ENCODE results near the gene TNF.

Gene TNF

DNA sequence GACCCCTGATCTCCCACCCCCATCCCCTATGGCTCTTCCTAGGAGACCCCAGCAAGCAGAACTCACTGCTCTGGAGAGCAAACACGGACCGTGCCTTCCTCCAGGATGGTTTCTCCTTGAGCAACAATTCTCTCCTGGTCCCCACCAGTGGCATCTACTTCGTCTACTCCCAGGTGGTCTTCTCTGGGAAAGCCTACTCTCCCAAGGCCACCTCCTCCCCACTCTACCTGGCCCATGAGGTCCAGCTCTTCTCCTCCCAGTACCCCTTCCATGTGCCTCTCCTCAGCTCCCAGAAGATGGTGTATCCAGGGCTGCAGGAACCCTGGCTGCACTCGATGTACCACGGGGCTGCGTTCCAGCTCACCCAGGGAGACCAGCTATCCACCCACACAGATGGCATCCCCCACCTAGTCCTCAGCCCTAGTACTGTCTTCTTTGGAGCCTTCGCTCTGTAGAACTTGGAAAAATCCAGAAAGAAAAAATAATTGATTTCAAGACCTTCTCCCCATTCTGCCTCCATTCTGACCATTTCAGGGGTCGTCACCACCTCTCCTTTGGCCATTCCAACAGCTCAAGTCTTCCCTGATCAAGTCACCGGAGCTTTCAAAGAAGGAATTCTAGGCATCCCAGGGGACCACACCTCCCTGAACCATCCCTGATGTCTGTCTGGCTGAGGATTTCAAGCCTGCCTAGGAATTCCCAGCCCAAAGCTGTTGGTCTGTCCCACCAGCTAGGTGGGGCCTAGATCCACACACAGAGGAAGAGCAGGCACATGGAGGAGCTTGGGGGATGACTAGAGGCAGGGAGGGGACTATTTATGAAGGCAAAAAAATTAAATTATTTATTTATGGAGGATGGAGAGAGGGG, 1.9 kb upstream of the TNF start:
- H3K4me3 ChIP-seq (ENCODE audit: low read depth, low read length), result no peak overlapping the region
- TF ChIP-seq POLR2A (IDR thresholded peaks at IDR 0.05; ENCODE audit: extremely low read depth, insufficient read length) (no peak), MYC (IDR thresholded peaks at IDR 0.05; ENCODE audit: low read depth, low read length) (no peak), MAX (IDR thresholded peaks at IDR 0.05; ENCODE audit: low read depth, low read length) (no peak)
- TF ChIP-seq, protein P1, sequence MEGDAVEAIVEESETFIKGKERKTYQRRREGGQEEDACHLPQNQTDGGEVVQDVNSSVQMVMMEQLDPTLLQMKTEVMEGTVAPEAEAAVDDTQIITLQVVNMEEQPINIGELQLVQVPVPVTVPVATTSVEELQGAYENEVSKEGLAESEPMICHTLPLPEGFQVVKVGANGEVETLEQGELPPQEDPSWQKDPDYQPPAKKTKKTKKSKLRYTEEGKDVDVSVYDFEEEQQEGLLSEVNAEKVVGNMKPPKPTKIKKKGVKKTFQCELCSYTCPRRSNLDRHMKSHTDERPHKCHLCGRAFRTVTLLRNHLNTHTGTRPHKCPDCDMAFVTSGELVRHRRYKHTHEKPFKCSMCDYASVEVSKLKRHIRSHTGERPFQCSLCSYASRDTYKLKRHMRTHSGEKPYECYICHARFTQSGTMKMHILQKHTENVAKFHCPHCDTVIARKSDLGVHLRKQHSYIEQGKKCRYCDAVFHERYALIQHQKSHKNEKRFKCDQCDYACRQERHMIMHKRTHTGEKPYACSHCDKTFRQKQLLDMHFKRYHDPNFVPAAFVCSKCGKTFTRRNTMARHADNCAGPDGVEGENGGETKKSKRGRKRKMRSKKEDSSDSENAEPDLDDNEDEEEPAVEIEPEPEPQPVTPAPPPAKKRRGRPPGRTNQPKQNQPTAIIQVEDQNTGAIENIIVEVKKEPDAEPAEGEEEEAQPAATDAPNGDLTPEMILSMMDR (IDR thresholded peaks at IDR 0.05; ENCODE audit: low read depth, low read length), result no peak
- DNase-seq (ENCODE audit: low read depth), result no peak

- no peak for TF ChIP-seq MYC (IDR thresholded peaks at IDR 0.05; ENCODE audit: low read depth, low read length)
- TF ChIP-seq, protein P1 (IDR thresholded peaks at IDR 0.05; ENCODE audit: low read depth, low read length), result peak; percentile 10
- H3K4me3 ChIP-seq (ENCODE audit: low read depth, low read length), result peak overlapping the region; percentile 98
- DNase-seq (ENCODE audit: low read depth), result peak; percentile 46
Measured at GRCh38 chr6:31574106-31575061, 981 bp upstream of the TNF start.

- peak; percentile 85 for DNase-seq (ENCODE audit: low read depth)
- TF ChIP-seq, protein P1 (IDR thresholded peaks at IDR 0.05; ENCODE audit: low read depth, low read length), result no peak
- TF ChIP-seq POLR2A (IDR thresholded peaks at IDR 0.05; ENCODE audit: extremely low read depth, insufficient read length), result no peak
- no peak for TF ChIP-seq MAX (IDR thresholded peaks at IDR 0.05; ENCODE audit: low read depth, low read length)
- no peak for TF ChIP-seq MYC (IDR thresholded peaks at IDR 0.05; ENCODE audit: low read depth, low read length)
- peak overlapping the region; percentile 98 for H3K4me3 ChIP-seq (ENCODE audit: low read depth, low read length)
Measured at GRCh38 chr6:31575952-31576685, 754 bp downstream of the TNF start.

DNA sequence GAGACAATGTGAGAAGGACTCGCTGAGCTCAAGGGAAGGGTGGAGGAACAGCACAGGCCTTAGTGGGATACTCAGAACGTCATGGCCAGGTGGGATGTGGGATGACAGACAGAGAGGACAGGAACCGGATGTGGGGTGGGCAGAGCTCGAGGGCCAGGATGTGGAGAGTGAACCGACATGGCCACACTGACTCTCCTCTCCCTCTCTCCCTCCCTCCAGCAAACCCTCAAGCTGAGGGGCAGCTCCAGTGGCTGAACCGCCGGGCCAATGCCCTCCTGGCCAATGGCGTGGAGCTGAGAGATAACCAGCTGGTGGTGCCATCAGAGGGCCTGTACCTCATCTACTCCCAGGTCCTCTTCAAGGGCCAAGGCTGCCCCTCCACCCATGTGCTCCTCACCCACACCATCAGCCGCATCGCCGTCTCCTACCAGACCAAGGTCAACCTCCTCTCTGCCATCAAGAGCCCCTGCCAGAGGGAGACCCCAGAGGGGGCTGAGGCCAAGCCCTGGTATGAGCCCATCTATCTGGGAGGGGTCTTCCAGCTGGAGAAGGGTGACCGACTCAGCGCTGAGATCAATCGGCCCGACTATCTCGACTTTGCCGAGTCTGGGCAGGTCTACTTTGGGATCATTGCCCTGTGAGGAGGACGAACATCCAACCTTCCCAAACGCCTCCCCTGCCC, 1.7 kb downstream of the TNF start:
- H3K4me3 ChIP-seq (ENCODE audit: low read depth, low read length), result peak overlapping the region; percentile 98
- DNase-seq (ENCODE audit: low read depth), result peak; percentile 84

More for the DNA sequence above, 1.7 kb downstream of the TNF start:
- TF ChIP-seq MYC (IDR thresholded peaks at IDR 0.05; ENCODE audit: low read depth, low read length) (peak; percentile 58), POLR2A (IDR thresholded peaks at IDR 0.05; ENCODE audit: extremely low read depth, insufficient read length) (peak; percentile 35), MAX (IDR thresholded peaks at IDR 0.05; ENCODE audit: low read depth, low read length) (0 out of 2 replicates have a peak, but pooled peaks have one; percentile 58)
- TF ChIP-seq, protein P1 (IDR thresholded peaks at IDR 0.05; ENCODE audit: low read depth, low read length), result no peak

All from NB4 (cell line).